Measurements from ENCODE around the gene CCDC40. TPM values are rescaled to one million over a fixed set of nuclear protein-coding genes. Genes with fewer than 3 reads are reported as not detected.

CCDC40 gene
- total and polyA plus RNA-seq, 9 of the 15 experiments (the other 6 are each of a cell fraction or from before 2014, with no cell fraction given) = 0.07 to 0.33 TPM; not detected in 7

GRCh38 chr17:80101011-80101945, 64.8 kb downstream of the CCDC40 start, which contains the start of gene GAA (continued):
- TF ChIP-seq CHD7 (IDR thresholded peaks at IDR 0.05; ENCODE audit: low read depth, low read length) (no peak), RBM17 (IDR thresholded peaks at IDR 0.05; ENCODE audit: borderline replicate concordance, low read depth, low read length) (no peak), ELK1 (CRISPR knock-in tag; IDR thresholded peaks at IDR 0.05) (no peak), CBFB (CRISPR knock-in tag; IDR thresholded peaks at IDR 0.05) (no peak), ZNF589 (CRISPR knock-in tag; IDR thresholded peaks at IDR 0.05; ENCODE audit: low read depth) (no peak), ZBED1 (IDR thresholded peaks at IDR 0.05) (no peak), MIER1 (IDR thresholded peaks at IDR 0.05; ENCODE audit: low read depth) (no peak), ZNF224 (CRISPR knock-in tag; IDR thresholded peaks at IDR 0.05) (no peak), ZBTB12 (CRISPR knock-in tag; IDR thresholded peaks at IDR 0.05) (no peak; the same call in 1 of the 2 replicates), ZNF695 (CRISPR knock-in tag; IDR thresholded peaks at IDR 0.05) (no peak), ZNF830 (CRISPR knock-in tag; IDR thresholded peaks at IDR 0.05) (no peak), ZNF707 (CRISPR knock-in tag; conservative IDR thresholded peaks at IDR 0.05) (no peak)

All from K562 (cell line).